Panc1 (cell line): ENCODE results near the gene ASTN2. TPM values are rescaled to one million over a fixed set of nuclear protein-coding genes. Genes with fewer than 3 reads are reported as not detected.

Experiments
- ATAC-seq: fragments of 200-7000 bp; cut with Tn5 transposase; 2 replicates; pipeline ENCODE4 v1.9.1; 2020; ENCODE audit warnings: mild to moderate bottlenecking, moderate library complexity
- BruUV-seq: library from RNA; stranded (reverse); fragments of 400-500 nt; replicated peaks from 2 replicates; lab custom pipeline; 2021; lab: Mats Ljungman, UMichigan
- CTCF ChIA-PET: fragments of 300-600 bp; sonication (Branson Sonifier 250); formaldehyde crosslinking; loops from one replicate; lab custom pipeline; 2022; ENCODE audit warnings: antibody characterized with exemption; lab: Charles Lee
- POLR2A ChIA-PET: fragments of 300-600 bp; sonication (Branson Sonifier 250); formaldehyde crosslinking; loops from one replicate; lab custom pipeline; 2022; ENCODE audit warnings: antibody characterized with exemption; lab: Charles Lee
- DNase-seq: peaks from one replicate; pipeline ENCODE4 v3.0.0-alpha.2; 2010; ENCODE audit warnings: low read depth, low spot score
- H3K27ac ChIP-seq: 2 replicates; pipeline ENCODE4 v1.5.1; 2011; ENCODE audit warnings: mild to moderate bottlenecking, low read length, inconsistent platforms
- H3K27me3 ChIP-seq: fragments of 200-500 bp; sonication (Bioruptor generic); 2 replicates; pipeline ENCODE4 v1.6.0; 2014; ENCODE audit warnings: low read length, inconsistent platforms; ENCODE audit not compliant: control insufficient read depth, insufficient read depth
- H3K36me3 ChIP-seq: fragments of 200-500 bp; sonication (Bioruptor generic); 2 replicates; pipeline ENCODE4 v1.5.1; 2014; ENCODE audit warnings: inconsistent platforms, mild to moderate bottlenecking, low read length, moderate library complexity; ENCODE audit not compliant: control insufficient read depth, insufficient read depth
- H3K4me1 ChIP-seq: 2 replicates; pipeline ENCODE4 v1.5.1; 2011; ENCODE audit warnings: inconsistent platforms, mild to moderate bottlenecking, low read length, moderate library complexity; ENCODE audit not compliant: control insufficient read depth, insufficient read depth
- H3K4me3 ChIP-seq, 2 experiments: 2 replicates each; pipeline ENCODE4 v1.5.1; 2011 to 2012; ENCODE audit warnings: low read depth in 2 of 2, low read length in 2 of 2, mild to moderate bottlenecking in 2 of 2, inconsistent platforms in 1 of 2, moderate library complexity in 1 of 2
- H3K9me3 ChIP-seq: fragments of 200-500 bp; sonication (Bioruptor generic); 2 replicates; pipeline ENCODE4 v1.5.1; 2014; ENCODE audit warnings: low read depth, mild to moderate bottlenecking, inconsistent platforms, low read length, moderate library complexity; ENCODE audit not compliant: control insufficient read depth, insufficient read depth
- POLR2AphosphoS5 ChIP-seq: IDR thresholded peaks from 2 replicates; pipeline ENCODE4 v1.6.1; 2012; ENCODE audit warnings: mild to moderate bottlenecking, low read depth, low read length, moderate library complexity
- SIN3A ChIP-seq: IDR thresholded peaks from 2 replicates; pipeline ENCODE4 v1.6.1; 2012; ENCODE audit warnings: low read depth, mild to moderate bottlenecking, low read length, moderate library complexity, borderline replicate concordance; ENCODE audit not compliant: insufficient read depth
- TCF7L2 ChIP-seq: IDR thresholded peaks from 2 replicates; pipeline ENCODE4 v1.6.1; 2011; ENCODE audit warnings: mild to moderate bottlenecking, low read depth, low read length, inconsistent platforms
- in situ Hi-C: cut with HindIII; loops from 2 replicates; pipeline ENCODE4 v1.10.0; 2016; ENCODE audit warnings: low sequenced_read_pairs, low pct_unique_long_range_greater_than_20kb
- intact Hi-C: fragments of 100-400 bp; cut with micrococcal nuclease; formaldehyde crosslinking; loops from one replicate; pipeline ENCODE4 v1.10.0; 2022; ENCODE audit not compliant: unreplicated experiment
- total RNA-seq: library from RNA; stranded (reverse); gene quantifications from one replicate; pipeline ENCODE4 v1.2.1, GENCODE V29; 2021; ENCODE audit not compliant: unreplicated experiment
- TF ChIP-seq, protein P1 (sequence below), 2 experiments: IDR thresholded peaks; 2 replicates each; pipeline ENCODE4 v1.6.1; 2011 to 2012; ENCODE audit warnings: low read depth in 2 of 2, control low read depth in 1 of 2, low read length in 1 of 2, mild to moderate bottlenecking in 1 of 2, moderate library complexity in 1 of 2; ENCODE audit not compliant: insufficient read depth in 1 of 2
- TF ChIP-seq, protein P2 (sequence below): fragments of 450-650 bp; IDR thresholded peaks from 2 replicates; pipeline ENCODE4 v1.5.1; 2017; ENCODE audit warnings: mild to moderate bottlenecking

Gene ASTN2
- total RNA-seq, 1 experiment from 2014 or later = 3.9 TPM

DNA sequence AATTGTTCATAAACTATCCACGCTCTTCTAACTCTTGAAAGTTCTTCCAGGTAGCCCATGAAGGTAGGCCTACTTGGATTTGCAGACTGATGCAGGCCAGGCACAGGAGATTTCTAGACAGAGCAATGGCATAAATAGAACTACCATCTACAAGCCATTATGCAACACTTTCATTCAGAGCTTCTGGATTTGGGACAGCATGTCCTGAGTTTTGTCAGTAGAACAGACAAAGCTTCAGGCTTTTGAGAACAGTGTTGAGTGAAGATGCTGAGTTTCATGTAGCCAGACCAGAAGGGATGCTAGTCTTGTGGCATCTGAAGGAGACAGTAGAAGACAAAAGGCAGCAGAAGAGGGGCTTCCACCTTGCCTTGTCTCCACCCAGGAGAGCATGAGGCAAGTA is 531.2 kb downstream of the ASTN2 start:
- H3K4me1 ChIP-seq = no peaks in the 10 kb centered on the region
- no TSS peak for BruUV-seq
- intact Hi-C loops = no loop called here
- no peak for ATAC-seq
- H3K36me3 ChIP-seq = no peaks in the 10 kb centered on the region
- CTCF ChIA-PET = no interaction called here
- no peak overlapping the region for H3K27ac ChIP-seq
- no peaks in the 10 kb centered on the region for H3K9me3 ChIP-seq
- DNase-seq = no peak
- in situ Hi-C loops = no loop called here
- no peaks in the 10 kb centered on the region for H3K27me3 ChIP-seq
- TF ChIP-seq, protein P1, sequence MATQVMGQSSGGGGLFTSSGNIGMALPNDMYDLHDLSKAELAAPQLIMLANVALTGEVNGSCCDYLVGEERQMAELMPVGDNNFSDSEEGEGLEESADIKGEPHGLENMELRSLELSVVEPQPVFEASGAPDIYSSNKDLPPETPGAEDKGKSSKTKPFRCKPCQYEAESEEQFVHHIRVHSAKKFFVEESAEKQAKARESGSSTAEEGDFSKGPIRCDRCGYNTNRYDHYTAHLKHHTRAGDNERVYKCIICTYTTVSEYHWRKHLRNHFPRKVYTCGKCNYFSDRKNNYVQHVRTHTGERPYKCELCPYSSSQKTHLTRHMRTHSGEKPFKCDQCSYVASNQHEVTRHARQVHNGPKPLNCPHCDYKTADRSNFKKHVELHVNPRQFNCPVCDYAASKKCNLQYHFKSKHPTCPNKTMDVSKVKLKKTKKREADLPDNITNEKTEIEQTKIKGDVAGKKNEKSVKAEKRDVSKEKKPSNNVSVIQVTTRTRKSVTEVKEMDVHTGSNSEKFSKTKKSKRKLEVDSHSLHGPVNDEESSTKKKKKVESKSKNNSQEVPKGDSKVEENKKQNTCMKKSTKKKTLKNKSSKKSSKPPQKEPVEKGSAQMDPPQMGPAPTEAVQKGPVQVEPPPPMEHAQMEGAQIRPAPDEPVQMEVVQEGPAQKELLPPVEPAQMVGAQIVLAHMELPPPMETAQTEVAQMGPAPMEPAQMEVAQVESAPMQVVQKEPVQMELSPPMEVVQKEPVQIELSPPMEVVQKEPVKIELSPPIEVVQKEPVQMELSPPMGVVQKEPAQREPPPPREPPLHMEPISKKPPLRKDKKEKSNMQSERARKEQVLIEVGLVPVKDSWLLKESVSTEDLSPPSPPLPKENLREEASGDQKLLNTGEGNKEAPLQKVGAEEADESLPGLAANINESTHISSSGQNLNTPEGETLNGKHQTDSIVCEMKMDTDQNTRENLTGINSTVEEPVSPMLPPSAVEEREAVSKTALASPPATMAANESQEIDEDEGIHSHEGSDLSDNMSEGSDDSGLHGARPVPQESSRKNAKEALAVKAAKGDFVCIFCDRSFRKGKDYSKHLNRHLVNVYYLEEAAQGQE (IDR thresholded peaks at IDR 0.05; ENCODE audit: insufficient read depth in 1 of 2, low read depth in 2 of 2, low read length in 1 of 2) = no peak
- TF ChIP-seq POLR2AphosphoS5 (no peak), TCF7L2 (no peak), SIN3A (no peak)
- TF ChIP-seq, protein P2, sequence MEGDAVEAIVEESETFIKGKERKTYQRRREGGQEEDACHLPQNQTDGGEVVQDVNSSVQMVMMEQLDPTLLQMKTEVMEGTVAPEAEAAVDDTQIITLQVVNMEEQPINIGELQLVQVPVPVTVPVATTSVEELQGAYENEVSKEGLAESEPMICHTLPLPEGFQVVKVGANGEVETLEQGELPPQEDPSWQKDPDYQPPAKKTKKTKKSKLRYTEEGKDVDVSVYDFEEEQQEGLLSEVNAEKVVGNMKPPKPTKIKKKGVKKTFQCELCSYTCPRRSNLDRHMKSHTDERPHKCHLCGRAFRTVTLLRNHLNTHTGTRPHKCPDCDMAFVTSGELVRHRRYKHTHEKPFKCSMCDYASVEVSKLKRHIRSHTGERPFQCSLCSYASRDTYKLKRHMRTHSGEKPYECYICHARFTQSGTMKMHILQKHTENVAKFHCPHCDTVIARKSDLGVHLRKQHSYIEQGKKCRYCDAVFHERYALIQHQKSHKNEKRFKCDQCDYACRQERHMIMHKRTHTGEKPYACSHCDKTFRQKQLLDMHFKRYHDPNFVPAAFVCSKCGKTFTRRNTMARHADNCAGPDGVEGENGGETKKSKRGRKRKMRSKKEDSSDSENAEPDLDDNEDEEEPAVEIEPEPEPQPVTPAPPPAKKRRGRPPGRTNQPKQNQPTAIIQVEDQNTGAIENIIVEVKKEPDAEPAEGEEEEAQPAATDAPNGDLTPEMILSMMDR = no peak
- no peak overlapping the region for H3K4me3 ChIP-seq
- POLR2A ChIA-PET = no interaction called here

- in situ Hi-C loops (no loop called here), intact Hi-C loops (no loop called here)
- no peak overlapping the region for H3K4me3 ChIP-seq
- no peaks in the 10 kb centered on the region for H3K4me1 ChIP-seq
- H3K27me3 ChIP-seq = no peaks in the 10 kb centered on the region
- DNase-seq (no peak), ATAC-seq (no peak)
- BruUV-seq = no TSS peak
- TF ChIP-seq SIN3A (no peak), TCF7L2 (no peak), POLR2AphosphoS5 (no peak)
- TF ChIP-seq, protein P2 = no peak
- no peaks in the 10 kb centered on the region for H3K9me3 ChIP-seq
- ChIA-PET POLR2A (no interaction called here), CTCF (no interaction called here)
- no peak overlapping the region for H3K27ac ChIP-seq
- no peaks in the 10 kb centered on the region for H3K36me3 ChIP-seq
Observed at GRCh38 chr9:116877072-116877471, 537.8 kb downstream of the ASTN2 start.
